Measurements from ENCODE around the gene MYO16.

Gene MYO16

DNA sequence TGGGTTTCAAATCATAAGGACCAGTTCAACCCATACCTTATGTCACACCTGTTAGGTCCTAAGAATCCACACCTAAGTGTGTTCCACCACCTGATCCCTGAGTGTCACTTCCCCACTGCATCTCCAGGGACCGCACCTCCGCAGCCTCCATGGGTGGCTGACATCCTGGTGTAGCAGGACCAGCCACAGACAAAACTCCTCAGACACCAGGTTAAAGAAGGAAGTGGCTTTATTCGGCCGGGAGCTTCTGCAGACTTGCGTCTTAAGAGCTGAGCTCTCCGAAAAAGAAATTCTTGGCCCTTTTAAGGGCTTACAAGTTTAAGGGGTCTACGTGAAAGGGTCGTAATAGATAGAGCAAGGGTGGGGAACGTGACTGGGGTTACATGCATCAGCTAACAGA is 509.9 kb downstream of the MYO16 start:
- DNase-seq: no peak

- no peak for DNase-seq
Measured at GRCh38 chr13:109140054-109140453, 510.6 kb downstream of the MYO16 start.

DNA sequence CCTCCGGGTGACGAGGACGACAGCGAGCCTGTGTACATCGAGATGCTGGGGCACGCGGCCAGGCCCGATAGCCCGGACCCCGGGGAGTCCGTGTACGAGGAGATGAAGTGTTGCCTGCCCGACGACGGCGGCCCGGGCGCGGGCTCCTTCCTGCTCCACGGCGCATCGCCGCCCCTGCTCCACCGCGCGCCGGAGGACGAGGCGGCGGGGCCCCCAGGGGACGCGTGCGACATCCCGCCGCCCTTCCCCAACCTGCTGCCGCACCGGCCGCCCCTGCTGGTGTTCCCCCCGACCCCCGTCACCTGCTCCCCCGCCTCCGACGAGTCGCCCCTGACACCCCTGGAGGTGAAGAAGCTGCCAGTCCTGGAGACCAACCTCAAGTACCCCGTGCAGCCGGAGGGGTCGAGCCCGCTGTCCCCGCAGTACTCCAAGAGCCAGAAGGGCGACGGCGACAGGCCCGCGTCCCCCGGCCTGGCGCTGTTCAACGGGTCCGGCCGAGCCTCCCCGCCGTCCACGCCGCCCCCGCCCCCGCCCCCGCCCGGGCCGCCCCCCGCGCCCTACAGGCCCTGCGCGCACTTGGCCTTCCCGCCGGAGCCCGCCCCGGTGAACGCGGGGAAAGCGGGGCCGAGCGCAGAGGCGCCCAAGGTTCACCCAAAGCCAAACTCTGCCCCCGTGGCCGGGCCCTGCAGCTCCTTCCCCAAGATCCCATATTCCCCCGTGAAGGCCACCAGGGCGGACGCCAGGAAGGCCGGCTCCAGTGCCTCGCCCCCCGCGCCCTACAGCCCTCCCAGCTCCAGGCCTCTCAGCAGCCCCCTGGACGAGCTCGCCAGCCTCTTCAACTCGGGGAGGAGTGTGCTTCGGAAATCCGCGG is 511.3 kb downstream of the MYO16 start:
- no peak for DNase-seq

DNA sequence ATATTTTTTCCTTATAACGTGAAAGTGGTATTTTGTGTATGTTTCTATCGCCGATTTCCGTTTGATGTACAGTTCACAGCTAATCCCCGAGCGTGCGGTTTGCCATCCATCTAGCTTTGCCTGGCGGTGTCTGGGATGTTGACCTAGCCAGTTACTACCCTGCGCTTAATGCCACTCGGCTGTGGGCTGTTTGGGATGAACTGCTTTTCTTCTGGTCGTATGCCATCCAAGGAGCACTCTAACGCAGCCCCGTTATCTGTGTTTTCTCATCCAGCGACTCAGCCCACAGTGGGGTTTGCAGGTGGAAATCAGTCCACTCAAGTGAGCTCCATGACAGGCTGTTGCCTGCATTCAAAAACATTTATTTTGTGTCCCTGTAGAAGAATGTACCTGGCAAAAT is 512.3 kb downstream of the MYO16 start:
- no peak for DNase-seq

DNA sequence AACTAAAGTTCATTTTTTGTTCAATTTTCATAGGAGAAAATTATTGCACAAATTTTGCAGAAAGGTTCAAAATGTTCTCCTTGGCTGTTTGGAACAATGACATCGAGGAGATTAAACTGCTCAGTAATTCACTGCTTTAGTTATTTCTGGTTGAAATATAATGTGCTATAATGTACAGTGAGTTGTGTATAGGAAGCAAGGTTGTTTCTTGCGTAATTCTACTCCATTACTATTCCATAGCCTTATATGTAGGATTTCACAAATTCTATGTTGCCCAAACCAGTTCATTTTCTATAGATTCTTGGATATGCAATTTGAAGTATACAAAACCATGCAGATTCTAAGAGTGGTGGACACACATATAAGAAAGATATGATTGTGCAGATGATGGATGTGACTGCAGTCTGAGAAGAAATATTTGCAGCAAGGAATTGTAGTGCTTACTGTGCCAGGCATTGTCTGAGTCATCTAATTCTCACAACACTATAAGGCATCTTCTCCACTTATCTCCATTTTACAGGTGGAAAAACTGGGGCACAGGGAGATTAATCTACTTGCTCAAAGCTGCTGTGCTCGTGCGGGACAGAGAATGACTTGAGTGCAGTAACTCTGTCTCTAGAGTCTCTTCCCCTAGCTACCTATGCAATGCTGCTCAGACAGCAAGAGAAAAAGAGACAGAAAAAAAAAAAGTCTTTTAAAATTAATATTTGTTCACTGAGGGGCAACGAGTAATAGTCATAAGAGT is 515.5 kb downstream of the MYO16 start:
- no peak for DNase-seq

GRCh38 chr13:109145631-109146030 is 516.2 kb downstream of the MYO16 start:
- no peak for DNase-seq

GRCh38 chr13:109146393-109146792 is 517.0 kb downstream of the MYO16 start:
- DNase-seq: no peak

DNA sequence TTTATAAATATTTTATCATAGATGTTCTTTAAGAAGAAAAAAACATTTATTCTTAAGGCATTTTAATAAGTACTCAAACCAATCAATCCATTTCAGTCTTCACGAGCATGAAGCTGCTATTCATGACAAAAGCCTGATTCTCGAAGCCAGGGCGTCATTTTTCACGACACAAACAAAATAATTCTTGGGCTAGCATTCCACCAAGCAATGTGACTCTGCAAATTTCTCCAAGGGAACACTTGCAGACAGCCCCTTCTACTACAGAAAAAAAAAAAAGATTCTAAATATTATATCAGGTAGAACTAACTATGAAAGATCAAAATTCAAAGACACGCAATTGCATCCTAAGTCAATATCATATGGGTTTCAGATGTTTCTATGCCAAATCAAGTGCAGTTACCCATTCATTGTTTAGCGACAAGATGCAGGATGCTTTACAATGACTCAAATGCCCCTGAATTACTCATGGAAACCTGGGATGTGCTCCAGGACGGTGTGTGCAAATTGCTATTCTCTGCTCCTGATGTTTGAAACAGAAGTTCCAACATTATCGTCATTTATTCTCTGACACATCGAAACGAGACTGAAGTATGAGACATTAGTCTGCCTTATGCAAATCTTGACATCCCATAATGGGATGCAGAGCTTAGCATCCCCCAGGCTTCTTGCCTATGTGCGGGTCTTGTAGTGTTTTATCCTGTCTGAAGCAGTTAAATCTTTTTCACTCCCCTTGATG is 517.7 kb downstream of the MYO16 start:
- DNase-seq: no peak

- DNase-seq: no peak
Measured at GRCh38 chr13:109148243-109148642, 518.8 kb downstream of the MYO16 start.

- no peak for DNase-seq
Measured at GRCh38 chr13:109150696-109151095, 521.3 kb downstream of the MYO16 start.

- DNase-seq: no peak
Measured at GRCh38 chr13:109151255-109151654, 521.8 kb downstream of the MYO16 start.

- DNase-seq: no peak
Measured at GRCh38 chr13:109151696-109152095, 522.3 kb downstream of the MYO16 start.

DNA sequence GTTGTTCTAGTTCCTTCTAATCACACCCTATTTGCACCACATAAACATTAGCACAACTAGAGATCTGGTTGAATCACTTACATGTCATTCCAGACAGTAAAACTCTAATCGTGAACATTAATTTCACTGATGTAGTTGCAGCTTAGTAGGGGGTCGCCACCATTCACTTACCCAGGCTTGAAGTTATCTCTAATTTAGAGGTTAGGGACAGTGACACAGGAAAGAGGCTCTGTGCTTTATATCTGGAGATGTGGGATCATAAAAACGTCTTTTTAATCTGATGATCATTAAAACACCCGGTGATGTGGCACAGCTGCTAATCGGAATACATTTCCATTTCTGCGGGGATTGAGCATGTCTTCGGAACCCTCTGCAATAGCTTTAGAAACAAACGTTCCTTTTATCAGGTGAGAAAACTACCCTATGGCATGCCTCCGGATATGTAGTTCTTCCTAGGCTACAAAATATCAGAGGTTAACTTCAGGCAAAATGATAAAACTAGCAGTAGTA is 523.0 kb downstream of the MYO16 start:
- no peak for DNase-seq

GRCh38 chr13:109152941-109153340 is 523.5 kb downstream of the MYO16 start:
- no peak for DNase-seq

DNA sequence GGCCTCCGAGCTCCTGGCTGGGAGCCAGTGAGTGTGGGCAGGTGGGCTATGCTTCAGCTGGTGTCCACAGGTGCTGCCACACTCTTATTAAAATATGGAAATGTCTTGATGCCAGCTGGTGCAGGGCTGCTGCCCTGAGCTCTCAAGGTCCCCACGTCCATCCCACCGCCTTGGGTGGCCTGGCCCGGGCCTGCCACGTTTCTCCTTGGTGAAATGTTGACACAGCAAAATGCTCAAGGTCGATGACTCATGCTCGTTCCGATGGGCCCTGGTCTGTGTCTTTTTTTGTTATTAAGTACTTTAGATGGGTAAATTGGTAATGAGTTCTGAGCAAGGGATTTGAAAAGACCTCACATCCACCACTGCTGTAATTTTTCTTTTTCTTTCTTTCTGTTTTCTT is 524.7 kb downstream of the MYO16 start:
- DNase-seq: no peak

- no peak for DNase-seq
Measured at GRCh38 chr13:109154546-109154945, 525.1 kb downstream of the MYO16 start.

DNA sequence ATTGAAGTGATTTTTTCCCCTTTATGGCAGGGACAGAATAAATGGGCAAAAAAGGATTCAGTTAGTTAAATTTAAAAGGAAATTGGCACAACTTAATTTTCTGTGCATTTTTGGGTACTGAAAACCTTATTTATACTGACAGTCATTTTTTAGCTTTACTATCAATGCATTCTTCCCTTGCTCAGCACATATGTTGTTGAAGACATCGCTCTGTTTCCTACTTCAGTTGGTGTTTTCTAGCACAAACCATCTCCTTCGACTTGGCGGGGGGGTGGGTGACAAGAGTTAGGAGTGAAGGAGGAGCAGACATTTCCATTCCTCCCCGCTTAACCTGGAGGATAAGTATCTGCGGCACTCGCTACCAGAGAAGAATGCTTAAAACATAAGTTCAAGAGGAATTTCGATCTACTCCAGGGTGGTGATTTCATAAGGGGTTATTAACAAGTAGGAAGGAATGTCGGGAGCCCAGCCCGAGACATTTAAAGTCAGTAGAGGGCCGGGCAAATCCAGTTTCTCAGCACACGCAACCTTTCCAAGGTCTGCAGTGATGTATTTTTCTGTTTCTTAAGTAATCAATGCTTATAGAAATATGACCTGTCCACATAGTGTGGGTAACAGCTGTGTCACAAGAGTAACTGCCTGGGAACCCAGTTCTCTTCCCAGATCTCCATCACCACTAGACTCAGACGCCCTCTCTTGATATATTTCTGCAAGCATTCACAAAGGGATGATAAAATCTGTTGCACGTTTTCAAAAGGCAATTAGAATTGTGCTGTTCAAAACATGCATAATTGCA is 525.8 kb downstream of the MYO16 start:
- DNase-seq: no peak

DNA sequence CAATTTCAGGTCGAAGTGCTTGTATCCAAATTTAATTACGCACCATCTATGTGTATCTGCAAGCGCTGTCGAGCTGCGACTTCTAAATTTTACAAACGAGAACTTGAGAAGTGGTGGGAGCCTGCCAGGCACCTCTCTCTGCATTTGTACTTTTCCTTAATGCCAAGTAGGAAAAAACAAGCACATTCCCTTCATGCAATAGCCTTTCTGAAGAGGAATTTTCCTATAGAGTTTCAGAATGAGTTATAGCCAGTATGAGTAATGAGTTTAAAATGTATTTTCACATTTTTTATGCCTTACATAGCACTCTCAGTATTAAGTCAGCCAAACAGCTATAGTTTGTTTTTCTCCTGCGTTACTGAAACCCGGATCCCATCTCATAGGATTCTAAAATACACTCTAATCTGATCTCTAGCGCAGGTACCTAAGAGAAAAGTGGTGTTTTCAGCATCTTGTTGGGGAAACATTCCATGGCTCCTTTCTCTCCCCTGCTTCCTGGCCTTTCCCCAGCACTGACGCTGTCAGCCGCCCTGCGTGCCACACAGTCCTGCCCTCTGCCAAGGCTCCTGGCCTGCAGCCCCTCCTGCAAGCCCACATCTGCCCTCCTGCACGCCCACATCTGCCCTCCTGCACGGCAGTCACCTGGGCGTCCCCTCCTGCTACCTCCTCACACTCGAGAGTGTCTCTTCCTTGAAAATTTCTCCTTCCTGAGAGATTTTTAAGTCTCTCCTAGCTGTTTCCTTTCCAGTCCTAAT is 526.9 kb downstream of the MYO16 start:
- no peak for DNase-seq

GRCh38 chr13:109157275-109157674 is 527.9 kb downstream of the MYO16 start:
- DNase-seq: no peak

- DNase-seq: no peak
Measured at GRCh38 chr13:109158383-109158782, 529.0 kb downstream of the MYO16 start.

DNA sequence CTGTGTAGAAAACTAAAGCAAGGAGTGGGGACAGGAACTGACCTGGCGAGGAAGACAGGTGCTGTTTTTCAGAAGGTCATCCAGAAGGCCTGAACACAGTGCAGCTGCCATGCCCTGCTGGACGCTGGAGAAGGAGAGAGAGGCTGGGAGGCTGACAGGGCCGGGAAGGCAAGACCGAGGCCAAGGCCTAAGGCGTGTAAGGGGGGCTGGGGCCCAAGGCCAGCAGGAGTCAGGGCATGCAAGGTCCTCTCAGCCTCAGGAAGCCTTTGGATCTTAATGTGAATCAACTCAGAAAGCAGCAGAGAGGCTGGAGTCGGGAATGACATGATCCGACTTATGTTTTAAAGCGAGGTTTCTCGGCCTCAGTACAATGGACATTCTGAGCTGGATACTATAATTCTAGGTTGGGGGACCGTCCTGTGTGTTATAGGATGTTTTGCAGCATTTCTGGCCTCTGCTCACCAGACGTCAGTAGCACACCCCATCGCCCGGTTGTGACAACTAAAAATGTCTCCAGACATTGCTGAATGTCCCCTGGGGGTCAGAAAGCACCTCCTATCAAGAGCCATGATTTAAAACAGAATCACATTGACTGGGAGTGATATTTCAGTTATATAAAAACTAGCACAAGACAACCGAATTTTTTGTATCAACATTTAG is 530.4 kb downstream of the MYO16 start:
- no peak for DNase-seq

All from bone marrow (tissue), 2 donors.